Measurements from ENCODE around the gene OXTR. TPM values are rescaled to one million over a fixed set of nuclear protein-coding genes. Genes with fewer than 3 reads are reported as not detected.

Gene OXTR
- total and polyA plus RNA-seq, 2 experiments from 2014 or later: 5.5 to 9.3 TPM

- no peak overlapping the region for H3K27ac Mint-ChIP-seq
- no peak overlapping the region for H3K4me3 Mint-ChIP-seq
- Histone ChIP-seq H3K79me2 (replicated peaks; ENCODE audit: insufficient read depth) (no peaks in the 10 kb centered on the region), H3K4me1 (ENCODE audit: insufficient read depth) (no peaks in the 10 kb centered on the region), H3K27ac (ENCODE audit: low read depth) (no peak overlapping the region), H3K4me3 (no peak overlapping the region), H3F3A (replicated peaks; ENCODE audit: low read depth) (no peaks in the 10 kb centered on the region), H3K4me2 (no peak overlapping the region), H2AFZ (no peak overlapping the region), H4K20me1 (replicated peaks; ENCODE audit: insufficient read depth) (no peaks in the 10 kb centered on the region), H3K9me2 (ENCODE audit: insufficient read depth) (no peaks in the 10 kb centered on the region), H3K27me3 (ENCODE audit: insufficient read depth) (no peaks in the 10 kb centered on the region), H3K36me3 (ENCODE audit: insufficient read depth) (no peaks in the 10 kb centered on the region)
- TF ChIP-seq NANOG (IDR thresholded peaks at IDR 0.05; ENCODE audit: borderline replicate concordance): no peak
- TF ChIP-seq STAT1 (IDR thresholded peaks at IDR 0.05; ENCODE audit: unreplicated experiment): no peak
- no peak for TF ChIP-seq REST (IDR thresholded peaks at IDR 0.05; ENCODE audit: unreplicated experiment)
- TF ChIP-seq CREB1 (CRISPR knock-in tag; IDR thresholded peaks at IDR 0.05; ENCODE audit: low read depth): no peak
- no peak for TF ChIP-seq CTCF (conservative IDR thresholded peaks at IDR 0.05; ENCODE audit: low read depth in 2 of 2)
- TF ChIP-seq ZNF462 (CRISPR knock-in tag; IDR thresholded peaks at IDR 0.05): no peak
- TF ChIP-seq ZNF114 (CRISPR knock-in tag; IDR thresholded peaks at IDR 0.05): no peak
- TF ChIP-seq ZNF331 (CRISPR knock-in tag; IDR thresholded peaks at IDR 0.05; ENCODE audit: low read depth): no peak
- TF ChIP-seq ETS1 (IDR thresholded peaks at IDR 0.05): no peak
- no peak for TF ChIP-seq EZH2 (IDR thresholded peaks at IDR 0.05; ENCODE audit: low read depth, unreplicated experiment)
- TF ChIP-seq JUNB (IDR thresholded peaks at IDR 0.05; ENCODE audit: unreplicated experiment): no peak
- TF ChIP-seq POLR2AphosphoS5 (IDR thresholded peaks at IDR 0.05; ENCODE audit: low read depth): no peak
- no peak for TF ChIP-seq EZH2phosphoT487 (IDR thresholded peaks at IDR 0.05; ENCODE audit: unreplicated experiment)
- no peaks in the 10 kb centered on the region; the same call in 2 of the 3 replicates for H3K36me3 Mint-ChIP-seq (ENCODE audit: low read depth)
- DNase-seq (ENCODE audit: low spot score) (no peak), ATAC-seq (no peak)
- H3K9me3 Mint-ChIP-seq: no peaks in the 10 kb centered on the region
- no peaks in the 10 kb centered on the region; the same call in 2 of the 3 replicates for H3K4me1 Mint-ChIP-seq
- peaks cover 9% of the 10 kb centered on the region for H3K27me3 Mint-ChIP-seq (ENCODE audit: insufficient read depth, low read depth, poor library complexity)
Observed at GRCh38 chr3:8749316-8749715, 20.1 kb downstream of the OXTR start.
